MCF 10A (cell line): ENCODE data around the gene CREBBP. TPM values are rescaled to one million over a fixed set of nuclear protein-coding genes. Genes with fewer than 3 reads are reported as not detected.

Source experiments
- BruUV-seq: library from RNA; stranded (reverse); fragments of 400-500 nt; replicated peaks from 2 replicates; lab custom pipeline; 2021; lab: Mats Ljungman, UMichigan
- CTCF ChIA-PET: fragments of 300-600 bp; sonication (Branson Sonifier 250); formaldehyde crosslinking; extraction: SDS; loops from one replicate; lab custom pipeline; 2021; ENCODE audit warnings: antibody characterized with exemption, inconsistent platforms; lab: Yijun Ruan, JAX
- POLR2A ChIA-PET: fragments of 300-600, 350-650 bp; sonication (Branson Sonifier 250); formaldehyde crosslinking; extraction: SDS; loops from one replicate; lab custom pipeline; 2020; ENCODE audit warnings: antibody characterized with exemption, inconsistent platforms; lab: Yijun Ruan, JAX
- DNase-seq: peaks from one replicate; pipeline ENCODE4 v3.0.0-alpha.2; 2018; ENCODE audit not compliant: unreplicated experiment
- H3K27ac Mint-ChIP-seq: one replicate; pipeline ENCODE4 v1.8.0; 2022; ENCODE audit warnings: mild to moderate bottlenecking, low read depth, mixed read lengths; ENCODE audit not compliant: unreplicated experiment
- H3K27me3 Mint-ChIP-seq: one replicate; pipeline ENCODE4 v1.8.0; 2022; ENCODE audit warnings: mixed read lengths; ENCODE audit not compliant: insufficient read depth, unreplicated experiment
- H3K36me3 Mint-ChIP-seq: one replicate; pipeline ENCODE4 v1.8.0; 2022; ENCODE audit warnings: mild to moderate bottlenecking, moderate library complexity, mixed read lengths; ENCODE audit not compliant: insufficient read depth, unreplicated experiment
- H3K4me1 Mint-ChIP-seq: one replicate; pipeline ENCODE4 v1.8.0; 2022; ENCODE audit warnings: mixed read lengths; ENCODE audit not compliant: insufficient read depth, unreplicated experiment
- H3K4me3 Mint-ChIP-seq: one replicate; pipeline ENCODE4 v1.8.0; 2022; ENCODE audit warnings: mild to moderate bottlenecking, moderate library complexity, mixed read lengths; ENCODE audit not compliant: unreplicated experiment
- H3K9me3 Mint-ChIP-seq: one replicate; pipeline ENCODE4 v1.8.0; 2022; ENCODE audit warnings: mixed read lengths; ENCODE audit not compliant: unreplicated experiment
- intact Hi-C: fragments of 100-400 bp; cut with micrococcal nuclease; formaldehyde crosslinking; loops from 2 replicates; pipeline ENCODE4 v1.14.1; 2022
- total RNA-seq: library from RNA; stranded (reverse); gene quantifications from 2 replicates; pipeline ENCODE4 v1.2.3, GENCODE V29; 2022
- TF ChIP-seq, protein P1 (sequence below): fragments of 200-600 bp; IDR thresholded peaks from one replicate; pipeline ENCODE4 v1.8.0; 2022; ENCODE audit warnings: antibody characterized with exemption, mild to moderate bottlenecking; ENCODE audit not compliant: unreplicated experiment

The CREBBP gene
- total RNA-seq, 1 experiment from 2014 or later: 74.0 TPM

DNA sequence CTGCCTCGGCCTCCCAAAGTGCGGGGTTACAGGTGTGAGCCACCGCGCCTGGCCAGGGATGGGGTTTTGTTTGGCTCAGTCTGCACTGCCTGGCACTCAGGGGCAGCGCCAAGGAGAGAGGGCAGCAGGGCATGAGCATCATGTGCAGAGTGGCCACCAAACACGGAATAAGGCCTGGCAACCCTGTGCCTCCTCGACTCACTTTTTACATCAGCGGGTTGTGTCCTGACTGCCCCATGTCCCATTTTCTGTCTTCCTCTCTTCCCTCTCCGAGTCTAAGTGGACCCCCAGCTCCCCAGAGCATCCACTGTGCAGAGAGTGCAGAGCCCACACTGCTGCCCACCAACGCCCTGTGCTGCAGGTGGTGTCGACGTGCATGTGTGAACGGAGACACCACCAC is 145.0 kb downstream of the CREBBP start:
- H3K4me3 Mint-ChIP-seq: no peak overlapping the region
- no peaks in the 10 kb centered on the region for H3K4me1 Mint-ChIP-seq
- no peak for DNase-seq
- ChIA-PET POLR2A (interaction anchor here (1.2 kb wide), 1 partner anchor 8 kb away, joined by 5 read pairs; no protein-coding TSS in a partner anchor), CTCF (no interaction called here)
- no TSS peak for BruUV-seq
- intact Hi-C loops: no loop called here
- TF ChIP-seq, protein P1, sequence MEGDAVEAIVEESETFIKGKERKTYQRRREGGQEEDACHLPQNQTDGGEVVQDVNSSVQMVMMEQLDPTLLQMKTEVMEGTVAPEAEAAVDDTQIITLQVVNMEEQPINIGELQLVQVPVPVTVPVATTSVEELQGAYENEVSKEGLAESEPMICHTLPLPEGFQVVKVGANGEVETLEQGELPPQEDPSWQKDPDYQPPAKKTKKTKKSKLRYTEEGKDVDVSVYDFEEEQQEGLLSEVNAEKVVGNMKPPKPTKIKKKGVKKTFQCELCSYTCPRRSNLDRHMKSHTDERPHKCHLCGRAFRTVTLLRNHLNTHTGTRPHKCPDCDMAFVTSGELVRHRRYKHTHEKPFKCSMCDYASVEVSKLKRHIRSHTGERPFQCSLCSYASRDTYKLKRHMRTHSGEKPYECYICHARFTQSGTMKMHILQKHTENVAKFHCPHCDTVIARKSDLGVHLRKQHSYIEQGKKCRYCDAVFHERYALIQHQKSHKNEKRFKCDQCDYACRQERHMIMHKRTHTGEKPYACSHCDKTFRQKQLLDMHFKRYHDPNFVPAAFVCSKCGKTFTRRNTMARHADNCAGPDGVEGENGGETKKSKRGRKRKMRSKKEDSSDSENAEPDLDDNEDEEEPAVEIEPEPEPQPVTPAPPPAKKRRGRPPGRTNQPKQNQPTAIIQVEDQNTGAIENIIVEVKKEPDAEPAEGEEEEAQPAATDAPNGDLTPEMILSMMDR: no peak
- peaks cover 96% of the 10 kb centered on the region for H3K36me3 Mint-ChIP-seq
- H3K27me3 Mint-ChIP-seq: no peaks in the 10 kb centered on the region
- no peaks in the 10 kb centered on the region for H3K9me3 Mint-ChIP-seq
- no peak overlapping the region for H3K27ac Mint-ChIP-seq

DNA sequence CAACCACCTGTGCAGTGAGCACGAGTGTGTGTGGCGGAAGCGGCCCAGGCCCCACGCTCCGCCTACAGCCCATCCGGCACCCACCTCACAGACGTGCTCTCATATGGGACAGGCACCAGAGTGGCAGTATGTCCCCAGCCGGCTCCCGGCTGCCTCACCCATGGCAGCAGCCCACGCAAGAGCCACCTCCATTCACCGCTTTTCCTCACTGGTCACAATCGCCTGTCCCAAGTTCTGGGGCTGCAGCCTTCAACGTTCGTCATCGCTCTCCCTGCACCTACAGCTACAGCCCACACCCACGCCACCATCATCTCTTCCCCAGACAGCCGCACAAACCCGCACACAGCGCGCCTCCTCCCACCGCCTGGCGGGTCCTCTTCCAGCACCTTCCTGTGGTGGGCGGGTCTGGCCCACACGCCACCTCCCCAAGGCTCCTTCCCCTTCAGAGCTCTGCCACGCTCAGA is 145.7 kb downstream of the CREBBP start:
- H3K4me1 Mint-ChIP-seq: no peaks in the 10 kb centered on the region
- POLR2A ChIA-PET: interaction anchor here (0.6 to 1.2 kb wide), 3 partner anchors 9 to 442 kb away, joined by 3 to 5 read pairs (median 3); no protein-coding TSS in a partner anchor
- intact Hi-C loops: no loop called here
- TF ChIP-seq, protein P1: no peak
- no peaks in the 10 kb centered on the region for H3K9me3 Mint-ChIP-seq
- H3K4me3 Mint-ChIP-seq: no peak overlapping the region
- no peak overlapping the region for H3K27ac Mint-ChIP-seq
- H3K36me3 Mint-ChIP-seq: peaks cover 94% of the 10 kb centered on the region
- DNase-seq: no peak
- CTCF ChIA-PET: no interaction called here
- BruUV-seq: no TSS peak
- no peaks in the 10 kb centered on the region for H3K27me3 Mint-ChIP-seq

- TF ChIP-seq, protein P1: no peak
- no peak for DNase-seq
- H3K36me3 Mint-ChIP-seq: peaks cover 88% of the 10 kb centered on the region
- H3K4me1 Mint-ChIP-seq: no peaks in the 10 kb centered on the region
- no TSS peak for BruUV-seq
- H3K27me3 Mint-ChIP-seq: no peaks in the 10 kb centered on the region
- POLR2A ChIA-PET: interaction anchor here (0.6 to 1.2 kb wide), 4 partner anchors 10 to 443 kb away, joined by 3 to 5 read pairs (median 3); partner anchors contain the start of gene TRAP1
- H3K9me3 Mint-ChIP-seq: no peaks in the 10 kb centered on the region
- H3K4me3 Mint-ChIP-seq: no peak overlapping the region
- no peak overlapping the region for H3K27ac Mint-ChIP-seq
- intact Hi-C loops: no loop called here
- CTCF ChIA-PET: no interaction called here
Observed at GRCh38 chr16:3734084-3734757, 146.3 kb downstream of the CREBBP start.

GRCh38 chr16:3732171-3732570 is 148.3 kb downstream of the CREBBP start:
- TF ChIP-seq, protein P1: no peak
- no TSS peak for BruUV-seq
- Mint-ChIP-seq H3K36me3 (peaks cover 82% of the 10 kb centered on the region), H3K4me3 (no peak overlapping the region), H3K27ac (no peak overlapping the region), H3K9me3 (no peaks in the 10 kb centered on the region), H3K4me1 (no peaks in the 10 kb centered on the region), H3K27me3 (no peaks in the 10 kb centered on the region)
- CTCF ChIA-PET: no interaction called here
- intact Hi-C loops: no loop called here
- DNase-seq: no peak
- POLR2A ChIA-PET: no interaction called here
